Ishikawa (cell line): ENCODE measurements around the gene UST.
A peak's percentile ranks its signal among the peaks of the same experiment; 100 is the strongest.

ENCODE experiments used
- CEBPB ChIP-seq: IDR thresholded peaks from 2 replicates; pipeline ENCODE4 v1.6.1; 2012
- CREB1 ChIP-seq: IDR thresholded peaks from 2 replicates; pipeline ENCODE4 v1.6.1; 2012; ENCODE audit warnings: low read depth
- EGR1 ChIP-seq: IDR thresholded peaks from 2 replicates; pipeline ENCODE4 v1.6.1; 2012
- EP300 ChIP-seq: IDR thresholded peaks from 2 replicates; pipeline ENCODE4 v1.6.1; 2012; ENCODE audit warnings: borderline replicate concordance
- FOXM1 ChIP-seq: IDR thresholded peaks from 2 replicates; pipeline ENCODE4 v1.6.1; 2012; ENCODE audit warnings: low read depth, borderline replicate concordance
- MAX ChIP-seq: IDR thresholded peaks from 2 replicates; pipeline ENCODE4 v1.6.1; 2012
- NFIC ChIP-seq: IDR thresholded peaks from 2 replicates; pipeline ENCODE4 v1.6.1; 2012
- RAD21 ChIP-seq: IDR thresholded peaks from 2 replicates; pipeline ENCODE4 v1.6.1; 2012; ENCODE audit warnings: low read depth
- REST ChIP-seq: IDR thresholded peaks from 2 replicates; pipeline ENCODE4 v1.6.1; 2012; ENCODE audit warnings: low read depth, mild to moderate bottlenecking
- TAF1 ChIP-seq: IDR thresholded peaks from 2 replicates; pipeline ENCODE4 v1.6.1; 2012; ENCODE audit warnings: low read depth, mild to moderate bottlenecking
- TCF12 ChIP-seq: IDR thresholded peaks from 2 replicates; pipeline ENCODE4 v1.6.1; 2012; ENCODE audit warnings: low read depth
- TEAD4 ChIP-seq: IDR thresholded peaks from 2 replicates; pipeline ENCODE4 v1.6.1; 2012
- USF1 ChIP-seq: IDR thresholded peaks from 2 replicates; pipeline ENCODE4 v1.6.1; 2012
- YY1 ChIP-seq: IDR thresholded peaks from 2 replicates; pipeline ENCODE4 v1.6.1; 2012; ENCODE audit warnings: low read depth
- ZBTB7A ChIP-seq: IDR thresholded peaks from 2 replicates; pipeline ENCODE4 v1.6.1; 2012; ENCODE audit warnings: low read depth

UST gene

GRCh38 chr6:148770408-148771211 lies 23.8 kb downstream of the UST start:
- TF ChIP-seq EGR1 (no peak), MAX (no peak), ZBTB7A (no peak), CREB1 (no peak), EP300 (no peak), CEBPB (no peak), NFIC (no peak), RAD21 (no peak), YY1 (no peak), TCF12 (no peak)

- TF ChIP-seq TCF12: no peak
- no peak for TF ChIP-seq RAD21
- no peak for TF ChIP-seq USF1
- TF ChIP-seq MAX: no peak
- TF ChIP-seq NFIC: 0 out of 2 replicates have a peak, but pooled peaks have one; percentile 8
- TF ChIP-seq YY1: no peak
These were observed 24.4 kb downstream of the UST start for GRCh38 chr6:148771212-148771601.

GRCh38 chr6:148771896-148772554 lies 25.2 kb downstream of the UST start:
- TF ChIP-seq REST (no peak), YY1 (no peak)

GRCh38 chr6:148775161-148775560 lies 28.3 kb downstream of the UST start:
- TF ChIP-seq ZBTB7A (no peak), REST (no peak), TEAD4 (no peak), TCF12 (no peak), CREB1 (no peak), USF1 (no peak), EP300 (no peak), RAD21 (no peak), FOXM1 (no peak), YY1 (no peak), NFIC (no peak), MAX (no peak), TAF1 (no peak), EGR1 (no peak)

GRCh38 chr6:148776321-148777308 lies 29.8 kb downstream of the UST start:
- TF ChIP-seq TCF12 (no peak), REST (no peak), RAD21 (no peak), ZBTB7A (no peak), USF1 (no peak), EGR1 (no peak), EP300 (no peak), TEAD4 (no peak), MAX (no peak), YY1 (no peak)
